ENCODE measurements around the gene SPOCD1.

DNA sequence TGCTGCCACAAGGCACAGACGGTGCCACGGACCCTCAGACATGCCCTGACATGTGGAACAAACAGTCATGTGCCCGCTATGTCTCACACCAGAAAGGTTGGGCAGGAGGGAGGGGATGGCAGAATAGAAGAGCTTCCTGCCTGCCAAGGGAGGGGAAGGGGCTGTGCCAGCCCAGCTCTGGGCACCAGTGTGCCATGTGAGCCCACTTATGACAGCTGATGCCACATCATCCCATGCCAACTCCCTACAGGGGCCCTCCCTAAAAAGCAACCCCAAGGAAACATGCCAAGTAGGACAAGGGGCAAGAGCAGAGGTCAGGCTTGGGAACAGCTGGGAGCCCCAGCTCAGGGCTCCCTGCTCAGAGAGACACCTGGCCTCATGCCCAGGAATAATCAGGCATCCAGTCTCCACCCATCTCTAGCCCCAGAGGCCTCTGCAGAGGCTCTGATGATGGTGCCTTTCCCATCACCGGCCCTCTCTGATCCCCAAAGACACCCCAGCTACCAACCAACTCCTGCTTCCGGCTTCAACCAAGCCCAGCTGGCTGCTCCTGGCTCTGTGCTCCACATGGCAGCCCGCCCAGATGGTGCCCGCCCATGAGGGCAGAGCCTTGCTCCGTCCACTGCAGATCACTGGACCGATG, 62.0 kb downstream of the SPOCD1 start:
- TF ChIP-seq POLR2A (IDR thresholded peaks at IDR 0.05) = no peak
- TF ChIP-seq CTCF (IDR thresholded peaks at IDR 0.05) = no peak

Data from heart left ventricle (tissue), 13 donors.